HEK293 (cell line): ENCODE results near the gene PEX10.

ENCODE experiments used
- CTCF ChIA-PET: fragments of 350-600 bp; formaldehyde crosslinking; extraction: SDS; loops from one replicate; lab custom pipeline; 2021; ENCODE audit warnings: antibody characterized with exemption; lab: Yijun Ruan, JAX
- POLR2A ChIA-PET: fragments of 300-600 bp; formaldehyde crosslinking; extraction: SDS; loops from one replicate; lab custom pipeline; 2020; ENCODE audit warnings: antibody characterized with exemption, inconsistent platforms; lab: Yijun Ruan, JAX
- H3K27ac ChIP-seq: fragments of 200-500 bp; sonication (Bioruptor generic); 2 replicates; pipeline ENCODE4 v1.5.1; 2014; ENCODE audit warnings: low read depth, low read length, control low read depth, inconsistent platforms; ENCODE audit errors: extremely low read depth
- H3K36me3 ChIP-seq, 2 experiments: fragments of 200-500 bp in 1 of 2; sonication (Bioruptor generic) in 1 of 2; 1 replicate in 1 of 2; 2 replicates in 1 of 2; pipeline ENCODE4 v1.5.1; 2014 to 2017; ENCODE audit warnings: inconsistent platforms in 2 of 2, low read length in 2 of 2; ENCODE audit not compliant: control insufficient read depth in 2 of 2, insufficient read depth in 1 of 2
- H3K4me1 ChIP-seq: fragments of 200-500 bp; sonication (Bioruptor generic); 2 replicates; pipeline ENCODE4 v1.5.1; 2014; ENCODE audit warnings: mild to moderate bottlenecking, low read length, inconsistent platforms; ENCODE audit not compliant: control insufficient read depth, insufficient read depth
- H3K4me3 ChIP-seq: 2 replicates; pipeline ENCODE4 v1.5.1; 2011; ENCODE audit warnings: low read depth, mild to moderate bottlenecking, control low read depth, low read length, moderate library complexity
- H3K9me3 ChIP-seq: fragments of 200-500 bp; sonication (Bioruptor generic); 2 replicates; pipeline ENCODE4 v1.5.1; 2014; ENCODE audit warnings: low read depth, low read length, inconsistent platforms; ENCODE audit not compliant: control insufficient read depth, insufficient read depth
- CTCF ChIP-seq: fragments of 450-650 bp; formaldehyde crosslinking; IDR thresholded peaks from 2 replicates; pipeline ENCODE4 v1.5.1; 2016; ENCODE audit warnings: missing biosample characterization, missing genetic modification characterization
- FEZF1 ChIP-seq: fragments of 450-650 bp; formaldehyde crosslinking; IDR thresholded peaks from 2 replicates; pipeline ENCODE4 v1.5.1; 2016; ENCODE audit warnings: missing biosample characterization, missing genetic modification characterization
- GLI2 ChIP-seq: fragments of 450-650 bp; formaldehyde crosslinking; IDR thresholded peaks from 2 replicates; pipeline ENCODE4; 2017; ENCODE audit warnings: missing biosample characterization, missing genetic modification characterization, low read depth, borderline replicate concordance
- GLIS2 ChIP-seq: fragments of 450-650 bp; formaldehyde crosslinking; IDR thresholded peaks from 2 replicates; pipeline ENCODE4 v1.5.1; 2016; ENCODE audit warnings: missing biosample characterization, missing genetic modification characterization
- PRDM10 ChIP-seq: fragments of 450-650 bp; formaldehyde crosslinking; IDR thresholded peaks from 2 replicates; pipeline ENCODE4 v1.5.1; 2016; ENCODE audit warnings: missing biosample characterization, missing genetic modification characterization
- PRDM6 ChIP-seq: fragments of 450-650 bp; formaldehyde crosslinking; IDR thresholded peaks from 2 replicates; pipeline ENCODE4 v1.5.1; 2017; ENCODE audit warnings: missing biosample characterization, missing genetic modification characterization
- RBAK ChIP-seq: fragments of 450-650 bp; formaldehyde crosslinking; IDR thresholded peaks from 2 replicates; pipeline ENCODE4 v1.5.1; 2016; ENCODE audit warnings: missing biosample characterization, missing genetic modification characterization
- TCF7L2 ChIP-seq: IDR thresholded peaks from 2 replicates; pipeline ENCODE4 v1.6.1; 2011; ENCODE audit warnings: low read depth, mild to moderate bottlenecking, inconsistent platforms, low read length, moderate library complexity, borderline replicate concordance
- ZBTB26 ChIP-seq: fragments of 450-650 bp; formaldehyde crosslinking; optimal IDR thresholded peaks from 2 replicates; pipeline ENCODE3; 2016; ENCODE audit warnings: missing biosample characterization, mild to moderate bottlenecking, missing genetic modification characterization
- ZBTB7A ChIP-seq: fragments of 450-650 bp; formaldehyde crosslinking; IDR thresholded peaks from 2 replicates; pipeline ENCODE4 v1.5.1; 2016; ENCODE audit warnings: low read depth, missing biosample characterization, missing genetic modification characterization
- ZFP3 ChIP-seq: fragments of 450-650 bp; formaldehyde crosslinking; IDR thresholded peaks from 2 replicates; pipeline ENCODE4 v1.5.1; 2016; ENCODE audit warnings: low read depth, missing biosample characterization, missing genetic modification characterization
- ZIC2 ChIP-seq: fragments of 450-650 bp; formaldehyde crosslinking; IDR thresholded peaks from 2 replicates; pipeline ENCODE4 v1.5.1; 2016; ENCODE audit warnings: missing biosample characterization, missing genetic modification characterization
- ZNF10 ChIP-seq: fragments of 450-650 bp; formaldehyde crosslinking; IDR thresholded peaks from 2 replicates; pipeline ENCODE4 v1.5.1; 2017; ENCODE audit warnings: missing biosample characterization, missing genetic modification characterization
- ZNF302 ChIP-seq: fragments of 450-650 bp; formaldehyde crosslinking; IDR thresholded peaks from 2 replicates; pipeline ENCODE4 v1.5.1; 2016; ENCODE audit warnings: missing biosample characterization, missing genetic modification characterization, low read depth
- ZNF513 ChIP-seq: fragments of 450-650 bp; IDR thresholded peaks from 2 replicates; pipeline ENCODE4 v1.5.1; 2018; ENCODE audit warnings: missing biosample characterization, missing genetic modification characterization
- ZNF530 ChIP-seq: fragments of 450-650 bp; formaldehyde crosslinking; IDR thresholded peaks from 2 replicates; pipeline ENCODE4 v1.5.1; 2016; ENCODE audit warnings: low read depth, missing biosample characterization, missing genetic modification characterization
- ZSCAN23 ChIP-seq: fragments of 450-650 bp; formaldehyde crosslinking; IDR thresholded peaks from 2 replicates; pipeline ENCODE4 v1.5.1; 2016; ENCODE audit warnings: missing biosample characterization, missing genetic modification characterization
- ZSCAN5A ChIP-seq: fragments of 450-650 bp; formaldehyde crosslinking; IDR thresholded peaks from 2 replicates; pipeline ENCODE4 v1.5.1; 2016; ENCODE audit warnings: missing biosample characterization, missing genetic modification characterization

PEX10 gene

GRCh38 chr1:2427051-2427450, 14.7 kb upstream of the PEX10 start:
- POLR2A ChIA-PET, result interaction anchor here (0.9 kb wide), 1 partner anchor 63 kb away, joined by 7 read pairs; no protein-coding TSS in a partner anchor
- no peak for TF ChIP-seq ZNF530 (tag by site-specific recombination)
- no peak for TF ChIP-seq PRDM6 (tag by site-specific recombination)
- TF ChIP-seq ZBTB26 (tag by site-specific recombination), result no peak
- TF ChIP-seq ZSCAN5A (tag by site-specific recombination), result no peak
- TF ChIP-seq ZSCAN23 (tag by site-specific recombination), result no peak
- no peak for TF ChIP-seq ZNF10
- TF ChIP-seq ZNF302, result no peak
- no peak for TF ChIP-seq ZIC2 (tag by site-specific recombination)
- no peak for TF ChIP-seq ZNF513 (tag by site-specific recombination)
- no peak for TF ChIP-seq TCF7L2
- TF ChIP-seq GLIS2, result no peak
- Histone ChIP-seq H3K27ac (no peak overlapping the region), H3K9me3 (no peaks in the 10 kb centered on the region), H3K4me3 (no peak overlapping the region), H3K36me3 (no peaks in the 10 kb centered on the region), H3K4me1 (no peaks in the 10 kb centered on the region)
- CTCF ChIA-PET, result no interaction called here

- H3K36me3 ChIP-seq, result no peaks in the 10 kb centered on the region
- CTCF ChIA-PET, result no interaction called here
- no peak for TF ChIP-seq RBAK (tag by site-specific recombination)
- no peak for TF ChIP-seq FEZF1 (tag by site-specific recombination)
- no peak for TF ChIP-seq CTCF (tag by site-specific recombination)
- no peak for TF ChIP-seq PRDM10 (tag by site-specific recombination)
- TF ChIP-seq GLI2 (tag by site-specific recombination), result no peak
- no peak for TF ChIP-seq ZFP3 (tag by site-specific recombination)
- TF ChIP-seq ZBTB7A (tag by site-specific recombination), result no peak
- no peaks in the 10 kb centered on the region for H3K4me1 ChIP-seq
- H3K27ac ChIP-seq, result no peak overlapping the region
- no peaks in the 10 kb centered on the region for H3K9me3 ChIP-seq
- no peak overlapping the region for H3K4me3 ChIP-seq
- POLR2A ChIA-PET, result interaction anchor here (0.9 kb wide), 1 partner anchor 63 kb away, joined by 7 read pairs; no protein-coding TSS in a partner anchor
Measured at GRCh38 chr1:2426540-2426939, 14.2 kb upstream of the PEX10 start.
